Stromal cell of bone marrow (primary cell): ENCODE data around the gene TANGO6.
"Not testable (repeated sequence)": the region's sequence is repeated elsewhere in the genome, so short reads cannot be mapped to it uniquely, and the experiment has no call there.

Source experiments
- DNase-seq: peaks from one replicate; pipeline ENCODE4 v3.0.0-alpha.2; 2012; ENCODE audit warnings: low read depth

TANGO6 gene

DNA sequence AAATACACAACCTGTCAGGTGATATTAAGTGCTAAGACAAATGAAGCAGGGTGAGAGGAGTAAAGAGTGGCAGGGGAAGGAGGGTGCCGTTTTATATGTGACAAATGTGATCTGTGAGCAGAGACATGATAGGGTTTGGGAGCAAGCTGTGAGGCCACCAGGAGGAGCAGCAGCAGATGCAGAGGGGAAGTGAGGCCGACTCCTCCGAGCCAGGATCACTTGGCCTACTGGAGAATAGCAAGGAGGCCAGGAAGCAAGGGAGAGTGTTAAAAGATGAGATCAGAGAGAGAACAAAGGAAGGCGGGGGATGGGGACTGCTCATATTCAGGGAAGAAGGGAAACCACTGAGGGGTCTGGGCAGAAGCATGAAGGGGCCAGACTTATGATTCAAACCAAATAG is 129.4 kb downstream of the TANGO6 start:
- DNase-seq = no peak

DNA sequence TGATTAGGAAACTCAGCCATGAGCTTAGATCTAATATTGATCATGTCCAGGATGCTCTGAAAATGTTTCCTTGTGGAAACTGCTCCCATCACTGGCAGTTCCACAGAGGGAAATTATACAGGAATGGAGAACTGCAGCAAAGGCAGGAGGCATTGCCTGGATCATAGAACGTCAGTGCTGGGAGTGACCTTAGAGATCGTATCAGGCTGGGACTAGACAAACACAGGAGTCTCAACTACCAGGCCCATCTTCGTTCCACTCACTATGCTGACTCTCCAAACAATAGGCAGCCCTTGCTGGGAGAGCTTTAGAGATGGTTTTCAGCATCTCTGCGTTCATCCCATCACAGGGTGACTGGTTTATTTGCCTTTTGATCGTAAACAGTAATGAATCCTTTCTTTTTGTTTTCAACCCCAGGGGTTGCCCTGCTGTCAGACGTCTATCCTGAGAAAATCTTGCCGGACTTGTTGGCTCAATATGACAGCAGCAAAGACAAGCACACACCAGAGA is 130.3 kb downstream of the TANGO6 start:
- DNase-seq = no peak

DNA sequence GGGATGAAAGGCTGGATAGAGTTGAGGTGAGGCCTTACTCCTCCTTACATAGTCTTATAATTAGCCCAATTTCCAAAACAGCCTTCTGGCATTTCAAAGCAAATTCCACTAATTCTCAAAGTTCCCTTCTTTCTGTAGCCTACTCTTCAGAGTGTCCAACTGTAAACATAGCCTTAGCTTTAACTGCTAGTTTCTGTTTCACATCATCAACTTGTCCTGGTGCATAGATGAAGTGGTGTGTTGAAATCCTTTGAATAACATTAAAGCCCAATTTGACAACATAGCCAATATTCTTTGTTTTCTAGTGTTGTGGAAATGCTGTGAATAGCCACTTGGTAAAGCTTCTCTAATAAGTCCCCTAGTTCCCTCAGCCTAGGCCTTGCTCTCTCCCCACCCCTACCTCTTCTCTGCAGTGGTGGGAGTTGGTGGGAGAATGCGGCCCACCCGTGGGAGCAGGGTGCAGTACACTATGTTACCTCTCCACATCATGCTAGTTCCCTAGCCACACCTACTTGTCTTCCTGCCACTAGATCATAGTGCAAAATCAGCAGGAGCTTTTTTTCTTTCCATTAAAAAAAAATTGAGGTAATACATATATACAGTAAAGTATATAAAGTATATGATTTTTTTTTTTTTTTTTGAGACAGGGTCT is 135.1 kb downstream of the TANGO6 start:
- DNase-seq = no peak

DNA sequence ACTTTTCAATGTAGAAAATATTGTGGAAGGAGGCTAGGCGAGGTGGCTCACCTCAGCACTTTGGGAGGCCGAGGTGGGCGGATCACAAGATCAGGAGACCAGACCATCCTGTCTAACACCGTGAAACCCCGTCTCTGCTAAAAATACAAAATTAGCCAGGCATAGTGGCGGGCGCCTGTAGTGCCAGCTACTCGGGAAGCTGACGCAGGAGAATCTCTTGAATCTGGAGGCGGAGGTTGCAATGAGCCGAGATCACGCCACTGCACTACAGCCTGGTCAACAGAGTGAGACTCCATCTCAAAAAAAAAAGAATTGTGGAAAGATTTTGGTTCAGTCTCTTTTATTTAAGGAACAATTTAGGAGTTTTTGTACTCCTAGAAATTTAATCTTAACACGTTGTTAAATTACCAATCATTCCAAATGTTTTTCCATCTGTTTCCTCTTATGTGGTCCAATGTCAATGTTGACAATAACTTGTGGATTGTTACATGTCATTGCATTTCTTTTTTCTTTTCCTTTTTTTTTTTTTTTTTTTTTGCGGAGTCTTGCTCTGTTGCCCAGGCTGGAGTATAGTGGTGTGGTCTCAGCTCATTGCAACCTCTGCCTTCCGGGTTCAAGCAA is 137.5 kb downstream of the TANGO6 start:
- DNase-seq = no peak

DNA sequence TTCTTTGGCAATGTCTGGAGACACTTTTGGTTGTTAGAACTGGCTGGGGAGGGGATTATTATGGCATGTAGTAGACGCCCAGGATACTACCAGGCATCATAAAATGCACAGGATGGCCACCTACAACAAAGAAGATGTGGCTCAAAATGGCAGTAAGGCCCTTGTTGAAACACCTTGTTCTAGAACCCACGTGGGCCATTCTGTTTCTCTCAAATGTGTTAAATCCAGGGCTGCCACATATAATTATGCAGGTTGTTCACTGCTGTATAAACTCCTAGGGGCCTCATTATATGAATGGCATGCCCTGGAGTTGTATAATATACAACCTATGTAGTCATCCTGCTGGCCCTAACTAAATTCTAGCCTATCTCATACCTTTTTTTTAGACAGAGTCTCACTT is 138.6 kb downstream of the TANGO6 start:
- no peak for DNase-seq

DNA sequence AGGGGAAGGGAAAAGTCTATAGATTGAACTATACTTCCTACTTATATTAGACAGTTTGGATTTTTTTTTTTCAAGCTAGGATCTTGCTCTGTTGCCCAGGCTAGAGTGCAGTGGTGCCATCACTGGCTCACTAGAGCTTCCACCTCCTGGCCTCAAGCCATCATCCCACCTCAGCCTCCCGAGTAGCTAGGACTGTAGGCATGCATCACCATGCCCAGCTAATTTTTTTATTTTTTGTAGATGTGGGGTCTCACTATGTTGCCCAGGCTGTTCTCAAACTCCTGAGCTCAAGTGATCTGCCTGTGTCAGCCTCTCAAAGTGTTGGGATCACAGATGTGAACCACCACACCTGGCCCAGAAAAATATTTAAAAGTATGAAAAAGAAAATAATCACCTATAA is 141.1 kb downstream of the TANGO6 start:
- DNase-seq = no peak

DNA sequence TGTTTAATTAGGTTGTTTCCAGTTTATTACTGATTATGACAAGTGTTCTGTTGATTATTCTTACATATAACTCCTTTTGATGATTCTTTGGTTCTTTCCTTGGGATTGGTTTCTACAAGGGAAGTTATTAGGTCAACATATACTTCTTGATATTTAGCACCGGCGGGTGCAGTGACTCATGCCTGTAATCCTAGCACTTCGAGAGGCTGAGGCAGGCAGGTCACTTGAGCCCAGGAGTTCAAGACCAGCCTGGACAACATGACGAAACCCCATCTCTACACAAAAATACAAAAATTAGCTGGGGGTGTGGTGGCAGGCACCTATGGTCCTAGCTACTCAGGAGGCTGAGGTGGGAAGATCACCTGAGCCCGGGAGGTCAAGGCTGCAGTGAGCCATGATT is 141.9 kb downstream of the TANGO6 start:
- no peak for DNase-seq

DNA sequence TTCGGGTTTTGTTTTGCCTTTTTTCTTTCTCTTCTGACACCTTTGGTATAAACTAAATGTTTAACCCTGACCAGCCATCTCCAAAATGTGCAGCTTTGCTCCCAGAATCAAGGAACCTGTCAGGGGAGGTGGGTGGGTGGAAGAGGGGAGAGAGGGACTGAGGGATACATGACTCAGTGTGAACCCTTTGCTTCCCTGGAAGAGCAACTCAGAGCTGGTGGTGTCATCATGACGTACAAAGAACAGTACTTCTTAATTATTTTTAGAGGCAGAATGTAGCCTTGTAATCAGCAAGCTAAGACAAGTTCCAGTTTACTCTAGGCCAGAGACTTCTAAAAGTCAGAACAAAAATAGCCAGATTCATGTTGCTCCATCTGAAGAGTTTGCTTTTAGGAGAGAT is 142.5 kb downstream of the TANGO6 start:
- peak; percentile 12 for DNase-seq

DNA sequence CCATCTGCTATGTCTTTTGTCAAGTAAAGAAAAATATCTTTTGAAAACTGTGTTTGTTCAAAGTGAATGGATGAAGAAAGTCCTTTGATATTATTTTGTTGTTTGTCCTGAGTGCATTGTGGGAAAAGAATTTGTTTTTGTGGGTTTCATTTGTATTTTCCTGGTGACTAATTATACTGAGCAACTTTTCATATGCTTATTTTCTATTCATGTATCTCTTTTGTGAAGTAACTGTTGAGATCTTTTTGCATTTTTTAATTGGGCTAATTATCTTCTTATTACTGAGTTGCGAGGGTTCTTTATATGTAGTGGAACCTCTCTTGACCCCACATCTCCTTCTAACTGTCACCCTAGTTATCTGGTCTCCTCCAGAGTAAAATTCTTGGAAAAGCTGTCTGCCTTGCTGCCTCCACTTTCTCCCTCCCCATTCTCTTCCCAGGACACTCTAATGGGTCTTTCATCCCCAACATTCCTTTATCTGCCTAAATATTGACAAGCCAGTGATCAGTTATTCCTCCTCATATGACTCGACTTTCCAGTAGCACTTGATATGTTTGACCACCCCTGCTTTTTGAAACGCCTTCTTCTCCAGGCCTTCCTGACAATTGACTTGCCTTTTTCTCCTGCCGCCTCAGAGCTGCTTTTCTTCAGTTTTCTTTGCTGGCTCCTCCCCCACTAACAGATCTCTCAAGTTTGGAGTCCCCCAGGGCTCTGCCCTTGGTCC is 144.6 kb downstream of the TANGO6 start:
- DNase-seq = no peak

DNA sequence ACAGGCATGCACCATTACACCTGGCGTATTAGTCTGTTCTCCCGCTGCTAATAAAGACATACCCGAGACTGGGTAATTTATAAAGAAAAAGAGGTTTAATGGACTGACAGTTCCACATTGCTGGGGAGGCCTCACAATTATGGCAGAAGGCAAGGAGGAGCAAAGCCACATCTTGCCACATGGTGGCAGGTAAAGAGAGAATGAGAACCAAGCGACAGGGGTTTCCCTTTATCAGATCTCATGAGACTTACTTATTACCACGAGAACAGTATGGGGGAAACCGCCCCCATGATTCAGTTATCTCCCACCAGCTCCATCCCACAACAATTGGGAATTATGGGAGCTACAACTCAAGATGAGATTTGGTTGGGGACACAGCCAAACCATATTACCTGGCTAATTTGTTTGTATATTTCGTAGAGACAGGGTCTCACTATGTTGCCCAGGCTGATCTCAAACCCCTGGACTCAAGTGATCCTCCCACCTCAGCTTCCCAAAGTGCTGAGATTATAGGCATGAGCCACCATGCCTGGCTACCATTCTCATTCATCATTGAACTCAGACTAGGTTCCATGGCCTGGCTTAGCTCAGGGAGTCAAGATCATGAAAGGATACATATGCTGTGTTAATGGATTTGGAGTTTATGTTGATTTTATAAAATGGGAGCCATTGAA is 147.0 kb downstream of the TANGO6 start:
- DNase-seq = not testable (repeated sequence)

DNA sequence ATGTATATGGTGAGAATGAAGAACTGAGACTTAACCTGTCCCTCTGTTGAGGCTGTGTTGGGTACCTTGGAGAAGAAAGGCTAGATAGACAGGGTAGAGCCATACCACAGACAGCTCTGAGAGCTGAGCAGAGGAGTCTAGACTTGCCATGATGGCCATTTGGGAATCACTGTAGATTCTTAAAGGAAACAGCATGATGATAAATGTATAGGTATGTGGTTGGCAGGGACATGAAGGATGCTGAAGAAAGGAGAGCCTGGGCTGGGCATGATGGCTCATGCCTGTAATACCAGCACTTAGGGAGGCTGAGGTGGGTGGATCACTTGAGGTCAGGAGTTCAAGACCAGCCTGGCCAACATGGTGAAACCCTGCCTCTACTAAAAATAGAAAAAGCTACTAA is 147.7 kb downstream of the TANGO6 start:
- DNase-seq = no peak

DNA sequence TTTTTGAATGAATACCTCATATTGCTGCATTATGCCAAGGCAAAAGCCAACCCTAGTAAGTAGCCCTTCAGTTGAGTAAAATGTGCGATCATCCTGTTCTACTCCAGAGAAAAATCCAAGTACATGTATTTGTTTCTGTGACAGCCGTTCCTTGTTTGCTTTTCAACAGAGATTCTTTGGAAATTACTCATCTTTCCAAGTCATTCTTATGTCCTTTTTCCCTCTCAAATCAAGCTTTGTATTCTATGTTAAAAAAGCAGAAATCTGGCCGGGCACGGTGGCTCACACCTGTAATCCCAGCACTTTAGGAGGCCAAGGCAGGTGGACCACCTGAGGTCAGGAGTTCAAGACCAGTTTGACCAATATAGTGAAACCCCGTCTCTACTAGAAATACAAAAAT is 149.2 kb downstream of the TANGO6 start:
- no peak for DNase-seq

DNA sequence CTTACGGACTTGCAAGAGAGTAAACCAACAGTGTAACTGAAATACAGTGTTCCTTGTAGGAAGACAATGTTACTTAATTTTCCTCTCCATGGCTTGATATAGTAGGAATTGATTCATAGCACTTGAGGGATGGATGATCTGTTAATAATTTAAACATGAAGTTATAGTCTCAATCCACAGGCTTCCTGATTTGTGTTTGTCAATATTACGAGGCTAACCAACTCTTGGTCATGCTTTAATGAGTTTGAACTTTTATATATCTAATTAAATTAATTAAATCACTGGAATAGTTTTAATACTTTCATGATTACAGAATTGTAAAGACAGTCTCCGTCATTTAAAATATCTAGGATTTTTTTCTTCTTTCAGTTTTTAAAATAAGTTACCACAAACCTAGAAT is 150.1 kb downstream of the TANGO6 start:
- DNase-seq = no peak

DNA sequence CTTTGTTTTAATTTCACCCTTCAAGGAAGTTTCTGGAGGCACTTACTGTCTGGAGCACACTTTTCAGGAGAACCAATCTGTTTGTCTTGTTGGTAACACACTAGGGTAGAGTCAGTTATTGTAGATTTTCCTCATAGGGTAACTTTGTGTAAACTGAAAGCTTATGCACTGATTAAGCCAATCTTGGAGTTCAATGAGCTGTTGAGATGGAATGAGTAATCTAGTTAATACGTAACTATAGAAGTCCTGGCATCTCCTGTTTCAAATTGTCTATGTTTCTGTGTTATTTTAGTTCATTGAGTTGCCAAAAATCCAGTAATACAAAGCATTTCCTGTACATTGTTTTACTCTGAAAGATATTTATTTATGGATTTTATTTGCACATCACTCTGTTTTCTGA is 150.6 kb downstream of the TANGO6 start:
- peak; percentile 68 for DNase-seq

DNA sequence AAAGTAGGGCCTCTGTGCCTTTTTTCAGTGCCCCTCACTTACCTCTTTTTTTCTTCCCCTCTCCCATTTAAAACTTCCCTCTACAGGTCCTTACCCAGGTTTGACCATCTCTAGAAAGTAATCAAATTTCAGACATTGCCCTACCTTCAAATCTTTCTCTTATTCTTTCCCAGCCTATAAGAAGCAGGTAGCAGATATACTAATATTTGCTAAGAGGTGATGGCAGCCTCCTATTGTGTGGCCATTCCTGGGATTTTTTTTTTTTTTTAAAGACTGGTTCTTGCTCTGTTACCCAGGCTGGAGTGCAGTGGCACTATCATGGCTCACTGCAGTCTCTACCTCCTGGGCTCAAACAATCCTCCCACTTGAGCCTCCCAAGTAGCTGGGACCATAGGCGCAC is 151.0 kb downstream of the TANGO6 start:
- no peak for DNase-seq

DNA sequence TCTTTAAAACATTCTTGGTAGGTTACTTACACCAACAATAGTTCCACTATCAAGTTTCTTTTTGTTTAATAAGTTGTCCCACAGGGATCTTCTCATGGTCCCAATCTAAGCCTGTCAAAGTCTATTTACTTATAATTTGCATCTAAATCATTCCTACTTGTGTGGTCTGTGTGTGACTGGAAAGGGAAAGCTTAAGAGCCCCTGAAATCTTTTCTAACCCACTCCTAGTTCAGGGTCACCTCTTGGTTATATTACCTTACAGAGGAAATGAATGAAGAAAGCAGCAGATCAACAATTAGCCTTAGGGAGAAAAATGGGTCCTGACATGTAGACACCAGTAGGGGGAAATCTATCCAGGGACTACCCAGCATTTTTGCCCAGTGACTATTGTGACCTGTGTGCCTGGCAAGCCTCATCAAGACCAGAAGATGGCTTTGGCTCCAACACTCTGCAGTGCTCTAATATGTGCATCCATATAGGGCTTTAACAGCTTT is 151.7 kb downstream of the TANGO6 start:
- no peak for DNase-seq

DNA sequence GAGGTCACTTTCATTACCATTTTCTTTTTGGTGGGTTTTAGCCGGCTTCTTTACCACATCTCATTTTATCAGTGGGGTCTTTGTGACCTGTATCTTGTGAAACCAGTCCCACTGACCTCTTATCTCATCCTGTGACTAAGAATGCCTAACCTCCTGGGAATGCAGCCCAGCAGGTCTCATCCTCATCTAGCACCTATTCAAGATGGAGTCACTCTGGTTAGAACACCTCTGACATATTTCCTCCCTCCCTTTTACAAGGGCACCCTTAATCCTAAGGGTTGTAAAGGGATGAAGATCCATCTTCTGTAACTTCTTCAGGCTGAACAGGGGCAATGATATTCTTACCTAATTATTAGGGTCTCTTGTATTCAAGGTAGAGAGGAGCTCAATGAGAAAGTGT is 154.2 kb downstream of the TANGO6 start:
- DNase-seq = no peak

DNA sequence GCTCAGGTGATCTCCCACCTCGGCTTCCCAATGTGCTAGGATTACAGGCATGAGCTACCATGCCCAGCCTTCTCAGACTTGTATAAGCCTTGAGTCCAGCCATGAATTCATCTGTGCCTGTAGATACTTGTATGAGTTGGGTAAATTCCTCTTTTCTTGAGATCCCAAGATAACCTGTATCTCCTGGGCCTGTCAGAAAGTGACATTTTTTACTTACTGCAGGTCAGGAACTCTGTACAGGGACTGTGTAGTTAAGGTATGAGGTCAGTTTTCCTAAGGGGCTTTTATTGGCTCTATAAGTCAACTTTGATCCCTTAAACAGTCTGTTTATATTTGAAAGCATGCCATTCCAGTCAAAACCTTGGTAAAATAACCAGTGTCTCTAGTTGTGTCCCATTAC is 155.8 kb downstream of the TANGO6 start:
- no peak for DNase-seq

DNA sequence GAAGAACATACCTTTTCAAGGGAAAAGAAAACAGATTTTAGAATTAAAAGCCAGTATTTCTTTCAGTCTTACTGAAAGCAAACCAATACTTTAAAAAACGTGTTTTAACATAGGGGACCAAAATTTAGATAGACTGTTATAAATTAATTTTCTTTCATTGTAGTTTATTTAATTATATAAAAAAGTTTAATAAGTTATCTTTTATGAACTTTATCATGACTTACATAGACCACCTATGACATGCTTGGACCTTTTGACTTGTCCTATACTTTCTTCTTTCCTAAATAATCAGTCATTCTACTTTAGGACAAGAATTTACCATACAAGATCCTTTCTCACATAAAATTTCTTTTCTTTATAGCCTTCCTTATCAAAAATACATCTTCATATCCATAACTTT is 160.2 kb downstream of the TANGO6 start:
- no peak for DNase-seq

DNA sequence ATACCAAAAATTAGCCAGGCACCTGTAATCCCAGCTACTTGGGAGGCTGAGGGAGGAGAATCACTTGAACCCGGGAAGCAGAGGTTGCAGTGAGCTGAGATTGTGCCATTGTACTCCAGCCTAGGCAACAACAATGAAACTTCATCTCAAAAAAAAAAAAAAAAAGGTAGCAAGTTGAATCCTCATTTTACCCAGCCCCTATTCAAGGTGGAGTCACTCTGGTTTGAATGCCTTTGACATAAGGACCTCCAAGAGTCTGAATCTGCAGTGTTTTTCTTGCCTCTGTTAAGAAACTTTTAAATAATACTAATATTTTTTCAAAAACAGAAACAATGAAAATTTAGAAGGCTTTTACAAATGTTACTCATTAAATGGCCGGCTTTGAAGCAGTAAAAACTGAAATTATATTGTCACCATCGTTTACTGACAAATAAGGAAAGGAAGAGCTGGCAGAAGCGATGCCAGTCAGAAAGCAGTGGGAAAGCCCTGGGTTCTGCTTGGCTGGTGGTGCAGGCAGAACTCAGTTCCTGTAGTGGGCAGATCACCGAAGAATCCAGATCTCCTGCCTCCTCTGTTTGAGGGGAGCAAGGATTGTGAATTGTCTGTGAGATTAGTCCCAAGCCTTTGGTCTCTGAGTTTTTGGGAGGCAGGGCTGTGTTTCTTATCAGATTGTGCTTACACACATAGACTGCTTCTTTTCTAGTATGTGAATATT is 162.5 kb downstream of the TANGO6 start:
- no peak for DNase-seq

DNA sequence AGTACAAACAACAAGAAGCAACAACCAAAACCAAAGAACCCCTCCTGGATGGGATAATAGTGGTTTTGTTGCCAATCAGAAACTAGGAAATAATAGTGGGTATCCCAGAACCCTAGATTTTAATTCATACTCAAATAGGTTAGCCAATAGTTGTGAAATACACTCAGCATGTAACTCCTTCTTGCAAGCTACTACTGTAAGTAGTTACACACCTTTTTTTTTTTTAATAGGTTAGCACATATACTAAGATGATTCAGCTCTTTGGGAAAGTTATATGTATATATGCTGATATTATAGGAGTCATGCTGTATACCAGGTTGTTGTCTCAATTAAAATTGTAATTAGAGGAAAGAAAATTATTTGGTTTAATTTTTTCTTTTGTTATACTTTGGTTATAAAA is 169.6 kb downstream of the TANGO6 start:
- no peak for DNase-seq

DNA sequence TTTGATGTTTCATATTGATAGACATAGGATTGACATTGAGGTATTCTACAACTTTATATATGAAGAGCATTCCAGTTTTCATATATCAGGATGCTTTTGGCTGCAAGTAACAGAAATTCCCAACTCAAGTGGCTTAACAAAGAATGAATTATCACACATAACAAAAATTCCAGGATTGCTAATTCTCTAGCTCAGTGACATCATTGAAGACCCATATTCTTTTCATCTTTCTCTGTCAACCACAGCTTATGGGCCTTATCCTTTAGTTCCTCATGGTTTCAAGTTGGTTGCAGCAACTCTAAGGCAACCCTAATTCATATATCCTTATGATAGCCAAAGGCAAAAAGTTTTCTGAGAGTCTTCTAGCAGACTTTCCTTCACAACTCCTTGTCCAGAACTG is 170.7 kb downstream of the TANGO6 start:
- DNase-seq = no peak
